NCI-H1694 (cell line): ENCODE data around the gene PHTF2.

Source experiments
- DNase-seq: peaks from one replicate; lab custom pipeline; 2025; lab: John Stamatoyannopoulos, UW

PHTF2 gene

DNA sequence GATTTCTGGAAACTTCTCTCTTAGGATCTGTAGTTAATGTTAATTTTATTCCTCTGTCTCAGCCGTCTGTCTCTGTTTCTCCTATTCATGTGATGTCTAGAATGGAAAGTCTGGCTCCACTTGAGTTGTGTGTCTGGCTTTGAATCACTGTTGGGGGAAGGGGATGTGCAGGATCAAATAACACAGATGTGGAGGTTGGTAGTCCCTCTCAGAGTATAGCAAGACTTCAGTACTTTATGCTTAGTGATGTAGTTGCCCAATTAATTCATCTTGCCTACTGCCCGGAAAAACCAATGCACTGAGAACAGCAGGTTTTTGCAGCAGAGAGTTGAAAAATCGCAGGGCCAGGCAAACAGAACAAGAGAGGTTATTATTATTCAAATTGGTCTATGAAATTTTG is 79.2 kb downstream of the PHTF2 start:
- DNase-seq: no peak

DNA sequence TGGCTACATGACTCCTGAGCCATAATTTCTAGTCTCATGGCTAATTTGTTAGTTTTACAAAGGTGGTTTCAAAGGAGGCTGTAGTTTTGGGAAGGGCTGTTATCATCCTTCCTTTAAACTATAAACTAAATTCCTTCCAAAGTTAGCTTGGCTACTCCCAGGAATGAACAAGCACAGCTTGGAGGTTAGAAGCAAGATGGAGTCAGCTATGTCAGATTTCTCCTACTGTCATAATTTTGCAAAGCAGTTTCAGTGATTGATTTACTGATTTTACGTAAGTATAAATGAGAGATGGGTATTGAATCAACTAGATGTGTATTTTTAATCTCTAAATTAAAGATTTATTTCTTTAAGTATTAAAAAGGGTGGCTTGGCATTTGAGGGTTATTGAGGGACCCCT is 79.9 kb downstream of the PHTF2 start:
- DNase-seq: no peak

- no peak for DNase-seq
Measured at GRCh38 chr7:77879272-77879671, 80.7 kb downstream of the PHTF2 start.

- DNase-seq: no peak
Measured at GRCh38 chr7:77881871-77882270, 83.3 kb downstream of the PHTF2 start.

- no peak for DNase-seq
Measured at GRCh38 chr7:77885155-77885554, 86.6 kb downstream of the PHTF2 start.

GRCh38 chr7:77887567-77887966 is 89.0 kb downstream of the PHTF2 start:
- DNase-seq: no peak

GRCh38 chr7:77888998-77889397 is 90.4 kb downstream of the PHTF2 start:
- DNase-seq: no peak

DNA sequence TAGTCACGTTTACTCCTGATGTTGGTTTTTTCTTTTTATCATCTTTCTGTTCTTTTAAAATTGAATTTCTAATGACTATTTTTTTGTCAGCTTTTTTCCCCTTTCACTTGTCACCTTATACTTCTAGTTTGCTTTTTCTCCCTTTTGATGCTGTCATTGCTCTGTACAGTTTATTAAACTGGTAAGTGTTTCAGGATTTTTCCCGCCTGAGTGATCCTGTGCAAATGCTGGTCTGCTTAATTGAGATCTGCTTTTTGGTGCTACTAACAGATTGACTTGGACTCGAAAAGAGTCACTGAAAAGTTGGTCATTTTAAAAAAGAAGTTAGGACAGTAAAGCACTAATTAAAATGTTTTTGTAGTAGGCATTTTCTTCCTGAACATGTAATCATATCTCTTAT is 95.2 kb downstream of the PHTF2 start:
- no peak for DNase-seq

DNA sequence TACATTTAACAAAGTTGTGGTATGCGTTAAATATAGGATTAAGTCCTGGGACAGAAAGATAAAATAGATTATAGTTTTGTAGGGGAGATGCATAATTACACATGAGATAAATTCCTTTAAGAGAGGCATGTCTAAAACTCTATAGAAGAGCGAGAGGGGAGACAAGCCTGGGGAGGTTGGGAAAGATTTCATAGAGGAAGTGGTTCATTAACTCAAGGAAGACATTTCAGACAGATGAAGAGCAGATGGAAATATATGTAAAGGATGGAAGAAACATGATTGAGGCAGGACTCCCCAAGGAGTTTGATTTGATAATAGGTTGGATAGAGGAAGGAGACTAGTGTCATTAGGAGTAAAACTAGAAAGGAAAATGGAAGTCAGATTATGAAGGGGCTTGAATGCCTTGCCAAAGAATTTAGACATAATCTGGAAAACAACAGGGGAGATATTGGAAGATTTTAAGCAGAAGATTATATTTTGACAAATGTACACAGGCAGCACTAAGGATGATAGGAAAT is 96.1 kb downstream of the PHTF2 start:
- no peak for DNase-seq

GRCh38 chr7:77895905-77896304 is 97.3 kb downstream of the PHTF2 start:
- no peak for DNase-seq

DNA sequence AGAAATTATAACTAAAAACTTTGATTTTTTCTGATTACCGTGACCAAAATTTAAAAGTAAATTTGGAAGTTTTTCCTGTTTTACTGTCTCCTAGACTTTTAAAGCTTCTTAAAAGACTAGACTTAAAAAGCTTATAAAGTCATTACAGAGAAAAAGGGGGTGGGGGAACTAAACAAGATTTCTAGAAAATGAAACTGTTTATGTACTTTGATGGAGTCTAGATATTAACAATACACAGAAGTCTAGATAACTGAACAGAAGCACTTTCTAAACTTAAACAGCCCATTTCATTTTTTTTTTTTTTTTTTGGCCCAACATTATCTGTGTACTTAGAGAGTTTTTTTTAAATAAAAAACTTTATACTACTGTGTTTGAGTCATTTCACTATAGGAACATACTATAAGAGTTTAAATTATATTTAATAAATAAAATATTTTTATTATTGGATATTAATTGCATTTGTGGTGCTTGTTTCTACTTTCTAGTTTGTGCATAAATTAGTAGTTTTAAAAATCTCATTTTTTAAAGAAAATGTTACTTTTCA is 98.5 kb downstream of the PHTF2 start:
- no peak for DNase-seq

DNA sequence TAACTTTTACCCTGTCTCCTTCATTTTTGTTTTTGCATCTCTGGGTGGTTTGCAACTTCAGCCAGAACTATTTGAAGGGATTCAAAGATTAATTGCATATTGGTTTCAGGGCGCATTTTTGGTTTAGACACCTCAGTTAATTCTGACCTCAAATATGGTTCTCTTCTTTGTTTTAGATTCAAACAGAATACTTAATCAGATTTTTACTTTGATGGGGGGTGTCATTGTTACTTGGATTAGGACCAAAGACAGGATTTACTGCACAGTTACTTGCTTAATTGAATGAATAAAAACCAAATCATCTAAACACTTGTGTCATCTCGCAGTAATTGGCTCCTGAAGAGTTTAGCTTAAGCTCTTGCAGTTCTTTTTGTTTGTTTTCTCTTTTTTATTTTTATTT is 100.9 kb downstream of the PHTF2 start:
- no peak for DNase-seq

DNA sequence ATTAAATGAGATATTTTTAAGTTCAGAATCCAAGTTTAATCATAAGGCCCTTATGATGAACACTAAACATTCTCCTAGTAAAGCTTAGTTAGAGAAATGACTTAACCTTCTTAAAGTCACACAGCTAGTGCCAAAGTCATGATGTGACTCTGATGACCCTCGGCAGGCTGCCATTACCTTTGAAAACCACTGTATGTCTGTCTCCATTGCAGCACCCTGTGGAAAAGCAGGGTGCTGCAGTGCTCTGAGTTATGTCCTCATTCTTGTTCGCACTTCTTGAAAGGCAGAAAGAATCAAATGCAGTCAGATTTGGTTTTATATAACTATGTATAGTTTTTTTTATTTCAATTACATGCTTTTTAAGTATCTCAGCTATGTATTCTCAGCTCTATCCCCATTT is 105.0 kb downstream of the PHTF2 start:
- no peak for DNase-seq

- no peak for DNase-seq
Measured at GRCh38 chr7:77904252-77904651, 105.7 kb downstream of the PHTF2 start.

- peak; percentile 71 for DNase-seq
Measured at GRCh38 chr7:77907281-77907680, 108.7 kb downstream of the PHTF2 start.

DNA sequence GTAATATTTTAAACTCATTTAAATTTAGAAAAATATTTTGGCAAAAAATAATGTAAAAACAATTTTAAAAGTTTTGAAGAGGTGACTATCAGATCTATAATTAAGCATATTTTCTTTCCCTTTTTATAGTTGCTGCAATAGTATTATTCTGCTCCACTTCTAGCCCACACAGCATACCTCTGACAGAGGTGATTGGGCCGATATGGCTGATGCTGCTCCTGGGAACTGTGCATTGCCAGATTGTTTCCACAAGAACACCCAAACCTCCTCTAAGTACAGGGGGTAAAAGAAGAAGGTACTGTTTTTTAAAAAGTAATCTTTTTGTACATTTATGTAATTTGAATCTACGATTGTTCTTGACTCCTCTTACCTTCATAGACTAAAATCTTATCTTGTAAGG is 110.1 kb downstream of the PHTF2 start:
- DNase-seq: no peak

DNA sequence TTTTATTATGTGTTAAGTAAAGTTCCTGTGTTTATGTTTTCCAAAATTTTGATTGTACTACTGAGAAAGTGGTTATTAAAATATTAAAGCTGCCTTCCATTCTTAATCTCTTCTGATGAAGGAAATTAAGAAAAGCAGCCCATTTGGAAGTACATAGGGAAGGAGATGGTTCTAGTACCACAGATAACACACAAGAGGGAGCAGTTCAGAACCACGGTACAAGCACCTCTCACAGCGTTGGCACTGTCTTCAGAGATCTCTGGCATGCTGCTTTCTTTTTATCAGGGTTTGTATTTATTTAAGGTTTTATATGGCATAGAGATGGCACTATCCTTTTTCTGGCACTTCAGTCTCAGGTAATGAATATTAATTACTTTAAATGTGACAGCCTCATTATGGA is 111.6 kb downstream of the PHTF2 start:
- no peak for DNase-seq

DNA sequence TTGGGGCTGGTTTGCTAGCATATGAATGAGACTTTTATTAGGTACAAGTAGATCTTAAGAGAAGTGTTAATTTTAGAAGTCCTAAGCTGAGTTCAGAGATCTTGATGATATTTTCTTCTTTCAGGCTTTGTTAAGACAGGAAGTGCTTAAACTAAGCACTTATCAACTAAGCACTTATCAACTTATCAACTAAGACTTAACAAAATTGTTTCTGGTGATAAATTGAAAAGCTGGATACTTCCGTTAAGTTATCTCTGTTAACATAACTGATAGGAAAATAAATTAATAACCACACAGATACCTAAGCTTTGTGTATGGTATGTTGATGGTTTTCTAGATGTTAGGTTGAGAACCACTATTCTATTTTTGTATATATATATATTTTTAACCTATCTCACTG is 113.7 kb downstream of the PHTF2 start:
- no peak for DNase-seq

- DNase-seq: no peak
Measured at GRCh38 chr7:77913977-77914607, 115.5 kb downstream of the PHTF2 start.

DNA sequence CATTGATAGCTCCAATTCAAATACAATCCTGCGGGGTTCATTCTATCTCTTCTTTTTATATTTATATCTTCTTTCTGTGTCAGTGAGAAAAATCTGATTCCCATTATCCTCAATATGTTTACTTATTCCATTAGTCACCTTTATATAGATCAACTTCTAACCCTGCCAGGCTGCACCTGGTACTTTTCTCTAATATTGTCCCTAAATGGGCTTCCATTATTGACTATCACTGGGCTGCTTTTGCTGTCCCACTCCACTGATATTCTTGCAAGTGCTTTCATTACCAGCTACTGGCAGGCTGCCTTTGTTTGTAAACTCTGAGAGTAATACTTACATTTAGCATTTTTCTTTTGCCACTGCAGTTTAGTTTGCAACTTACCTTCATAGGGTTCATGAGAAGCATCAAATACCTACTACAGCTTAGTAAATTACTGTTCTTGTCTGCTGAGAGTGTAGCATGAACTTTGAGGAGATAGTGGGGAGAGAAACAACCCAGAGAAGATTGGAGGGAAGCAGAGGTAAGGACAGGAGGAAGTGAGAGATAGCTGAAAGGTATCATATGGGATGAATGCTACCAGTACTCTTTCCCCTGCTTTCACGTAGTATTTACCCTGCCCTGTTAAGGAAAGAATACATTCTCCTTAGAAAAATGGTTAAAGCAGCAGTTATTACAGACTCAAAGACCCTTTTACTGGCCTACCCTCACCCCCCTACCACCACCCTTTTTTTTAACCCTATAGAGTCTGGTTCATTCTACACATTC is 119.1 kb downstream of the PHTF2 start:
- no peak for DNase-seq

- no peak for DNase-seq
Measured at GRCh38 chr7:77918676-77919075, 120.1 kb downstream of the PHTF2 start.

GRCh38 chr7:77923419-77923818 is 124.8 kb downstream of the PHTF2 start:
- no peak for DNase-seq

DNA sequence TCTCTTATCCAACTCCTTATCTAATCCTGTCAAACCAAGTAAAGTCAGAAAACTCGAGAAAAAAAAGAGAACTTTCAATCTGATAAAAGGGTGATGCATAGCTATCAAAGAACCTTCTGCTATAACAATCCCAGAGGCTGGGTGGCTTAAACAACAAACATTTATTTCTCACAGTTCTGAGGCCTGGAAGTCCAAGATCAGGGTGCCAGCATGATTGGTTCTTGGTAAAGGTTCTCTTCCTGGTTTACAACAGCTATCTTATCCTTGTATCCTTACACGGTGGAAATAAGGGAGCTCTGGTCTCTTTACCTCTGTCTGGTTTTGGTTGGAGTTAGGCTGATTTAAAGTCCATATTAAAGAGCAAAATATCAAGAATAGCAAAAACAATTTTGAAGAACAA is 131.9 kb downstream of the PHTF2 start:
- no peak for DNase-seq
